NCI-H774 (cell line): Measurements from ENCODE around the gene PIK3CB.
"Not testable (repeated sequence)": the region's sequence is repeated elsewhere in the genome, so short reads cannot be mapped to it uniquely, and the experiment has no call there.

Experiments
- DNase-seq: peaks from one replicate; lab custom pipeline; 2025; lab: John Stamatoyannopoulos, UW

Gene PIK3CB

DNA sequence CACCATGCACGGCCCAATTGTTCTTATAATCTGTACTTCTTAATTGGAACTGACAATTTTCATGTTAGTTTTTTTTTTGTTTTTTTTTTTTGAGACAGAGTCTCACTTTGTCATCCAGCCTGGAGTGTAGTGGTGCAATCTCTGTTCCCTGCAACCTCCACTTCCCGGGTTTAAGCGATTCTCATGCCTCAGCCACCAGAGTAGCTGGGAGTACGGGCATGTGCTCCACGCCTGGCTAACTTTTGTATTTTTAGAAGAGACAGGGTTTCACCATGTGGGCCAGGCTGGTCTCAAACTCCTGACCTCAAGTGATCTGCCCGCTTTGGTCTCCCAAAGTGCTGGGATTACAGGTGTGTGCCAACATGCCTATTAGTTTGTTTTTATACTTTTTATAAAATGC lies 153.8 kb downstream of the PIK3CB start:
- DNase-seq: not testable (repeated sequence)

- no peak for DNase-seq
Observed at GRCh38 chr3:138678874-138679392, 155.8 kb downstream of the PIK3CB start.

GRCh38 chr3:138678086-138678485 lies 156.6 kb downstream of the PIK3CB start:
- no peak for DNase-seq

DNA sequence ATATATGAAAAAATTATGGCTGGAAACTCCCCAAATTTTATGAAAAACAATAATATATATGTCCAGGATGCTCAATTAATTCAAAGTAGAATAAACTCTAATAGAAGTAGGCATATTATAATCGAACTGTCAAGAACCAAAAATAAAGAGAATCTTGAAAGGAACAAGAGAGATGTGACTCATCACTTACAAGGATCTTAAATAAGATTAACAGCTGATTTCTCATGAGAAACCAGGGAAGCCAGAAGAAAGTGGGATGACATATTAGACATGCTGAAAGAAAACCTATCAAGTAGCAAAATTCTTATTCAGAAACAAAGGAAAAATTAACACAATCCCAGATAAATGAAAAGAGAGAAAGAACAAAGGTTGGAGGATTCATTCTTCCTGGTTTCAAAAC lies 159.3 kb downstream of the PIK3CB start:
- DNase-seq: no peak

DNA sequence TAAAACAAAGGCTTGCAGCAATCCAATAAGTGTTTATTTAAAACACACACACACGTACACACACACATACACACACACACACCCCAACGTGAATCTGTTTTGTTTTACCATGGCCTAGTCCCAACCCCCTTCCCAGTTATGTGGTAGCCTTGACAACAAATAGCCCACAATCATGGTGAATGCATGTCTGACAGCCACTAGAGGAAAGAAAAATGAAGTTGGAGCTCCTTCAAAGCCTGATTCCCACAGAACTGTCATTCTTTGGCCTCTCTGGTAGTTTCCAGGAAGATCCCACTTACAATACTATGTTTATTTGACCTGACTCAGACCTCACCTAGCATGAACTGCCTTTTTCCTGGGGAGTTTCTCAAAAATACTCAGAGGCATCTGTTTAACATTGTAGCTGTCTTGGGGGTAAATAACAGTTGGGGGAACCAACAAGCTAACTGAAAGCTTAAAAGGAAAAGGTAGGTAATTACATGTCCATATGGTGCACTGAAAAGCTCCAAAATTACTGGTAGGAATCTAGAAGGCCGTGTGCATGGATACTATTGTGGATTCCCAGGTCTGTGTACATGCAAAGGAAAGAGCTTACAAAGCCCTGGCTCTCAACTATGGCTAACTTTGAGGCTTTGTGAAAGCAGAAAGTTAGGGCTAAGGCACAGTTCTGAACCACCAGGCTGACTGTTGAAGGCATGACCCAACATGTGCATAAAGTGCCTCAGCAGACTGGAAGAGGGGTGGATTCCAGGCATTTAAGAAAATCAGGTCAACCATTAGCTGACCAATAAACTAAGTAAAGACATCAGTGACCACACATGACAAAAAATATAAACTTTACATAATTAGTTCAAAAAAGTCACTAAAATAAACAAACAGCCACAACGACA lies 160.8 kb downstream of the PIK3CB start:
- peak; percentile 73 for DNase-seq

GRCh38 chr3:138670407-138670806 lies 164.3 kb downstream of the PIK3CB start:
- DNase-seq: peak; percentile 17

DNA sequence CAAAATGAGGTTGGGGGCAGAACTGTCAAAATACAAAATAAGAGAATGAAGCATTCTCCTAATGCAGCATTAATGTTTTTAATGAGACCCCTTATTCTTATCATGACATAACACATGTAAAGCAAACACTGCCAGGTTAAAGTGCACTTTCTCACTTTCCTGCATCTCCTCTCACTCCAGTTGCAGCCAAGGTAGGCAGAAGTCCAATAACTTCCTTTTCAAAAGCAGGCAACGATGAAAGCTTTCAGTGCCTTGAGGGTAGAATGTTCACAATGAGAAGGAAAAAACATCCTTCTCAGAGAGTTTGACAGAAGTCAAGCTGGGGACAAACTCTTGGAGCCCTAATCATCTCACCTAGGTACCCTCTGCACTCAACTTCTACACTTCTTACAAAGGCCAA lies 166.6 kb downstream of the PIK3CB start:
- DNase-seq: no peak

DNA sequence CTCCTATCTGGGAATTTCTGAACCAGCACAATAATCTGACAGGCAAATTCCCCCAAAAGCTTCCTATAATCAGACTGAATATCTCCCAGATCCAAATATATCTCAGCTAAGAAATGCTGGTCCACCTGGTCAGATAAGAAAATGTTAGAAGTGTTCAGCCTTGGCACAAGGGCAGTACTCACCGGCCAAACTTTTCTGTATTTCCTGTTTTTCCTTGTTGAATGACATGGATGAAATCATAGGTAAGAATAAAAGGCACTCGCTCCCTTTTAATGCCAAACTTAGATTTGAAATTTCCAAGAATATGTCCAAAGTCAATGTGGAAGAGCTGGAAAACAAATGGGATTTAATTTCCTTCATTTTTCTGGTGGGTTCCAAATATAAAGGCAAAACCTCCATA lies 177.2 kb downstream of the PIK3CB start:
- DNase-seq: no peak

DNA sequence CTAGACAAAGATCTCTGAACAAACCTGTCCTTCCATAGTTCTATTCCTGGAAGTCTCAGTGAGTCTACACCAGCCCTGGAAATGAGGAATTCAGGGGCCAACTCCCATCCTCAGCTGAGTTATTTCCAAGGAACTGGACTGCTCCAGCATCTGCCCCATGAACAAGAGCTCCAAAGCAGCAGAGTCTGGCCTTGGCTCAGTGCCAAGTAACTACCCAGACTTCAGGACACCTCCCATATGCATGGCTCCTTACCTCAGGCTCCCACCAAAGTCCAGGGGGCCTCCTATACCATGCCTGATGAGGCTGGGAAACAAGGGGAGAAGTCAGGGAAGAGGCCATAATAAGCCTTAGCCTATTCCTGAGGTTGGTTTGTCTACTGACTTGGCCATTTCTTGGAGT lies 181.2 kb downstream of the PIK3CB start:
- no peak for DNase-seq

- DNase-seq: no peak
Observed at GRCh38 chr3:138649134-138649533, 185.6 kb downstream of the PIK3CB start.

GRCh38 chr3:138646513-138646912 lies 188.2 kb downstream of the PIK3CB start:
- DNase-seq: no peak

DNA sequence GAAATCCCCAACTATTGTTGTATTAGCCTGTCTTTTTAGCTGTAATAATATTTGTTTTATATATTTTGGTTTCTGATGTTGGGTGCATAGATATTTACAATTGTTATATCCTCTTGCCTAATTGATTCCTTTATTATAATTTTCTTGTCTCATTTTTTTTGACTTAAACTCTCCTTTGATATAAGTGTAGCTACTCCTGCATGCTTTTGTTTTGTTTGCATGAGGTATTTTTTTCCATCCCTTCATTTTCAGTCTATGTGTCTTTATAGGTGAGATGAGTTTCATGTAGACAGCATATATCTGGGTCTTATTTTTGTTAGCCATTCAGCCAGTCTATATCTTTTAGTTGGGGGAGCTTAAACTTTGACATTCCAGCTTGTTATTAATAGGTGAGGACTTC lies 188.7 kb downstream of the PIK3CB start:
- DNase-seq: no peak

GRCh38 chr3:138642927-138643253 lies 191.8 kb downstream of the PIK3CB start:
- no peak for DNase-seq

DNA sequence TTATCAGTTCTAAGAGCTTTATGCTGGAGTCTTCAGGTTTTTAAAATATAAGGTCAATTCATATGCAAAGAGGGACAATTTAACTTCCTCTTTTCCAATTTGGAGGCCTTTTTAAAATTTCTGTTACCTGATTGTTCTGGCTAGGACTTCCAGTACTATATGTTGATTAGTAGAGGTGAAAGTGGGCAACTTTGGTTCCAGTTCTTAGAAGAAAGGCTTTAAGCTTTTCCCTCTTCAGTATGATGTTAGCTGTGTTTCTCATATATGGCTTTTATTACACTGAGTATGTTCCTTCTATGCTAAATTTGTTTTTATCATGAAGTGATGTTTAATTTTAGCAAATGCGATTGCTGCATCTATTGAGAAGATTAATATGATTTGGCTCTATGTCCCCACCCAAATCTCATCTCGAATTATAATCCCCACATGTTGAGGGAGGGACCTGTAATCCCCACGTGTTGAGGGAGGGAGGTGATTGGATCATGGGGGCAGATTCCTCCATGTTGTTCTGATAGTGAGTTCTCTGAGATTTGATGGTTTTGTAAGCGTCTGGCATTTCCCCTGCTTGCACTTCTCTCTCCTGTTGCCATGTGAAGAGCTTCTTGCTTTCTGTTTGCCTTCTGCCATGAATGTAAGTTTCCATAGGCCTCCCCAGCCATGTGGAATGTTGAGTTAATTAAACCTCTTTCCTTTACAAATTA lies 192.4 kb downstream of the PIK3CB start:
- no peak for DNase-seq

DNA sequence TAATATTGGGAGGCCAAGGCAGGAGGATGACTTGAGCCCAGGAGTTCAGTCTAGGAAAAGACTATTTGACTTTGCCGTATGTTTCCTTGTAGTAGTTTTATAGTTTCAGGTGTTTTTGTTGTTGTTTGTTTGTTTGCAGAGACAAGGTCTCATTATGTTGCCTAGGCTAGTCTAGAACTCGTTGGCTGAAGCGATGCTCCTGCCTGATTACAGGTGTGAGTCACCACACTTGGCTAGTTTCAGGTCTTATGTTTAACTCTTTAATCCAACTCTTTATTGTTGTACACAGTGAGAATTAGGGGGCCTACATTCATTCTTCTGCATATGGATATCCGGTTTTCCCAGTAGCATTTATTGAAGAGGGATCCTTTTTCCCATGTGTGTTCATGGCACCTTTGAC lies 194.2 kb downstream of the PIK3CB start:
- no peak for DNase-seq

- DNase-seq: no peak
Observed at GRCh38 chr3:138638641-138639040, 196.1 kb downstream of the PIK3CB start.

GRCh38 chr3:138629526-138629925 lies 205.2 kb downstream of the PIK3CB start:
- no peak for DNase-seq

- no peak for DNase-seq
Observed at GRCh38 chr3:138625707-138626365, 208.9 kb downstream of the PIK3CB start.

DNA sequence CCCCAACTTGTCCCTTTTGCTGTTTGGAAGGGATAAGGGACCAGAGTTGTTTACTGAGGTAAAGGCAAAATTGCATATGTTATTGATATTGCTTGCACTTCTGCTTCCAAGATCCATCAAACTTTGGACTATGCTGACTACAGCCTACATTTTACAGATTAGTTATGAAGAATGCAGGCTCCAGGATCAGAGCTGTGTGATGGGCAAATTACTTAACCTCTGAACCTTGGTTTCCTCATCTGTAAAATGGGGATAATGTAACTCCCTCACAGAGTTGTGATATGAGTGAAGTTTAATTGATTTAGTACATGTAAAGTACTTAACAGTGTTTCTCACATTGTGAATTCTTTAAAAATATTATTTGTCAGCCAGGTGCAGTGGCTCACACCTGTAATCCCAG lies 210.2 kb downstream of the PIK3CB start:
- no peak for DNase-seq

GRCh38 chr3:138620431-138620830 lies 214.3 kb downstream of the PIK3CB start:
- DNase-seq: no peak

GRCh38 chr3:138615462-138615861 lies 219.3 kb downstream of the PIK3CB start:
- no peak for DNase-seq

- no peak for DNase-seq
Observed at GRCh38 chr3:138609898-138610266, 224.8 kb downstream of the PIK3CB start.
